Astrocyte (in vitro differentiated cells and primary cell): ENCODE results near the gene ACSF3. TPM values are rescaled to one million over a fixed set of nuclear protein-coding genes. Genes with fewer than 3 reads are reported as not detected.

ENCODE experiments used
- DNase-seq: peaks from one replicate; pipeline ENCODE4 v3.0.0-alpha.2; 2010; ENCODE audit warnings: low read depth
- FAIRE-seq: peaks from 2 replicates; lab custom pipeline; 2011; peaks lifted over from hg19 to GRCh38; lab: Jason Lieb, UNC
- H2AFZ ChIP-seq: 2 replicates; pipeline ENCODE4 v1.6.0; 2012; ENCODE audit warnings: low read depth, low read length, inconsistent platforms
- H3K27ac ChIP-seq: 2 replicates; pipeline ENCODE4 v1.5.1; 2011; ENCODE audit warnings: low read depth, low read length, inconsistent platforms
- H3K27me3 ChIP-seq: 2 replicates; pipeline ENCODE4 v1.6.0; 2011; ENCODE audit warnings: low read length, inconsistent platforms; ENCODE audit not compliant: insufficient read depth
- H3K36me3 ChIP-seq: 2 replicates; pipeline ENCODE4 v1.5.1; 2011; ENCODE audit warnings: low read length, inconsistent platforms; ENCODE audit not compliant: insufficient read depth
- H3K4me1 ChIP-seq: 2 replicates; pipeline ENCODE4 v1.5.1; 2011; ENCODE audit warnings: low read length, inconsistent platforms; ENCODE audit not compliant: insufficient read depth
- H3K4me2 ChIP-seq: 2 replicates; pipeline ENCODE4 v1.6.0; 2012; ENCODE audit warnings: low read length, inconsistent platforms
- H3K4me3 ChIP-seq: 2 replicates; pipeline ENCODE4 v1.5.1; 2011; ENCODE audit warnings: low read depth, mild to moderate bottlenecking, low read length, inconsistent platforms; ENCODE audit not compliant: insufficient read depth
- H3K79me2 ChIP-seq: 2 replicates; pipeline ENCODE4 v1.6.0; 2012; ENCODE audit warnings: mild to moderate bottlenecking, low read length, inconsistent platforms; ENCODE audit not compliant: insufficient read depth
- H3K9ac ChIP-seq: 2 replicates; pipeline ENCODE4 v1.6.0; 2012; ENCODE audit warnings: mild to moderate bottlenecking, low read length, inconsistent platforms
- H3K9me3 ChIP-seq: 2 replicates; pipeline ENCODE4 v1.5.1; 2012; ENCODE audit warnings: low read depth, mild to moderate bottlenecking, low read length, inconsistent platforms; ENCODE audit not compliant: insufficient read depth
- H4K20me1 ChIP-seq: 2 replicates; pipeline ENCODE4 v1.6.0; 2012; ENCODE audit warnings: low read length, inconsistent platforms; ENCODE audit not compliant: insufficient read depth
- H3K27ac Mint-ChIP-seq: one replicate; pipeline ENCODE4 v1.8.0; 2021; ENCODE audit warnings: mild to moderate bottlenecking, mixed read lengths; ENCODE audit not compliant: unreplicated experiment
- H3K27me3 Mint-ChIP-seq: one replicate; pipeline ENCODE4 v1.8.0; 2021; ENCODE audit warnings: low read depth, mixed read lengths; ENCODE audit not compliant: unreplicated experiment
- H3K36me3 Mint-ChIP-seq: one replicate; pipeline ENCODE4 v1.8.0; 2021; ENCODE audit warnings: low read depth, mixed read lengths; ENCODE audit not compliant: unreplicated experiment
- H3K4me1 Mint-ChIP-seq: one replicate; pipeline ENCODE4 v1.8.0; 2021; ENCODE audit warnings: low read depth, mixed read lengths; ENCODE audit not compliant: unreplicated experiment
- H3K4me3 Mint-ChIP-seq: one replicate; pipeline ENCODE4 v1.8.0; 2021; ENCODE audit warnings: mild to moderate bottlenecking, moderate library complexity, mixed read lengths; ENCODE audit not compliant: unreplicated experiment
- H3K9me3 Mint-ChIP-seq: one replicate; pipeline ENCODE4 v1.8.0; 2021; ENCODE audit warnings: mild to moderate bottlenecking, mixed read lengths; ENCODE audit not compliant: unreplicated experiment
- CTCF ChIP-seq: IDR thresholded peaks from 2 replicates; pipeline ENCODE4 v1.5.1; 2011; ENCODE audit warnings: low read depth, mild to moderate bottlenecking, inconsistent platforms, low read length, moderate library complexity; ENCODE audit not compliant: insufficient read depth
- EZH2 ChIP-seq: IDR thresholded peaks from 2 replicates; pipeline ENCODE4 v1.6.1; 2012; ENCODE audit warnings: mild to moderate bottlenecking, low read length, inconsistent platforms; ENCODE audit not compliant: insufficient read depth
- total RNA-seq: library from RNA; stranded (reverse); gene quantifications from 2 replicates; pipeline ENCODE4 v1.2.1, GENCODE V29; 2021

The ACSF3 gene
- total RNA-seq, 1 donor from 2014 or later = 17.0 TPM

- no peaks in the 10 kb centered on the region for H3K36me3 ChIP-seq
Observed at GRCh38 chr16:89179656-89180315, 86.1 kb downstream of the ACSF3 start.

GRCh38 chr16:89183463-89183862 lies 89.8 kb downstream of the ACSF3 start:
- H3K9ac ChIP-seq = no peak overlapping the region
- Mint-ChIP-seq H3K4me1 (no peaks in the 10 kb centered on the region), H3K4me3 (no peak overlapping the region), H3K36me3 (no peaks in the 10 kb centered on the region), H3K27ac (no peak overlapping the region), H3K9me3 (no peaks in the 10 kb centered on the region), H3K27me3 (peaks cover 19% of the 10 kb centered on the region)
- H3K4me1 ChIP-seq = no peaks in the 10 kb centered on the region
- no peaks in the 10 kb centered on the region for H3K79me2 ChIP-seq
- H3K27ac ChIP-seq = no peak overlapping the region
- FAIRE-seq = no peak
- H4K20me1 ChIP-seq = peaks cover 6% of the 10 kb centered on the region
- no peak overlapping the region for H2AFZ ChIP-seq
- no peaks in the 10 kb centered on the region for H3K36me3 ChIP-seq
- H3K27me3 ChIP-seq = peaks cover 4% of the 10 kb centered on the region
- H3K9me3 ChIP-seq = no peaks in the 10 kb centered on the region
- H3K4me3 ChIP-seq = no peak overlapping the region
- no peak for TF ChIP-seq EZH2
- no peak for DNase-seq
- H3K4me2 ChIP-seq = no peak overlapping the region

More at GRCh38 chr16:89179656-89180315, 86.1 kb downstream of the ACSF3 start:
- DNase-seq = no peak
- Mint-ChIP-seq H3K9me3 (no peaks in the 10 kb centered on the region), H3K4me1 (no peaks in the 10 kb centered on the region), H3K27me3 (peaks cover 19% of the 10 kb centered on the region), H3K4me3 (no peak overlapping the region), H3K27ac (no peak overlapping the region), H3K36me3 (no peaks in the 10 kb centered on the region)
- TF ChIP-seq EZH2 (no peak), CTCF (no peak)
- Histone ChIP-seq H3K27ac (no peak overlapping the region), H3K27me3 (peaks cover 4% of the 10 kb centered on the region), H3K79me2 (no peaks in the 10 kb centered on the region), H3K9ac (no peak overlapping the region), H3K4me3 (no peak overlapping the region), H3K4me2 (no peak overlapping the region), H2AFZ (no peak overlapping the region), H3K4me1 (no peaks in the 10 kb centered on the region), H4K20me1 (no peaks in the 10 kb centered on the region), H3K9me3 (no peaks in the 10 kb centered on the region)
- FAIRE-seq = no peak

- FAIRE-seq (no peak), DNase-seq (no peak)
- TF ChIP-seq CTCF (no peak), EZH2 (no peak)
- H3K36me3 Mint-ChIP-seq = no peaks in the 10 kb centered on the region
- Histone ChIP-seq H3K27me3 (peaks cover 4% of the 10 kb centered on the region), H3K4me1 (no peaks in the 10 kb centered on the region), H3K36me3 (no peaks in the 10 kb centered on the region), H3K4me3 (no peak overlapping the region), H2AFZ (no peak overlapping the region), H3K9me3 (no peaks in the 10 kb centered on the region), H3K79me2 (no peaks in the 10 kb centered on the region), H3K4me2 (no peak overlapping the region), H3K27ac (no peak overlapping the region), H4K20me1 (peaks cover 6% of the 10 kb centered on the region), H3K9ac (no peak overlapping the region)
- peaks cover 19% of the 10 kb centered on the region for H3K27me3 Mint-ChIP-seq
- H3K27ac Mint-ChIP-seq = no peak overlapping the region
- no peak overlapping the region for H3K4me3 Mint-ChIP-seq
- no peaks in the 10 kb centered on the region for H3K4me1 Mint-ChIP-seq
- H3K9me3 Mint-ChIP-seq = no peaks in the 10 kb centered on the region
Observed at GRCh38 chr16:89183975-89184676, 90.5 kb downstream of the ACSF3 start.
